Bronchial epithelial cell (primary cell): ENCODE data around the gene CHMP6. TPM values are rescaled to one million over a fixed set of nuclear protein-coding genes. Genes with fewer than 3 reads are reported as not detected.

ENCODE experiments used
- DNase-seq: peaks from one replicate; pipeline ENCODE4 v3.0.0-alpha.2; 2010; ENCODE audit warnings: low read depth
- FAIRE-seq: peaks from 2 replicates; lab custom pipeline; 2011; peaks lifted over from hg19 to GRCh38; lab: Jason Lieb, UNC
- H3K27me3 ChIP-seq: 2 replicates; pipeline ENCODE4 v1.5.1; 2011; ENCODE audit warnings: low read length; ENCODE audit not compliant: control insufficient read depth, insufficient read depth
- H3K36me3 ChIP-seq: 2 replicates; pipeline ENCODE4 v1.5.1; 2011; ENCODE audit warnings: low read length; ENCODE audit not compliant: control insufficient read depth, insufficient read depth
- H3K4me3 ChIP-seq: 2 replicates; pipeline ENCODE4 v1.5.1; 2011; ENCODE audit warnings: mild to moderate bottlenecking, low read depth, low read length, control low read depth
- total RNA-seq: library from RNA; depleted of rRNA; stranded (reverse); fragments of >200 nt; gene quantifications from 2 replicates; pipeline ENCODE4 v1.2.1, GENCODE V29; 2014
- TF ChIP-seq, protein P1 (sequence below): IDR thresholded peaks from 2 replicates; pipeline ENCODE4 v1.5.1; 2011; ENCODE audit warnings: mild to moderate bottlenecking, moderate library complexity, low read length, control low read depth, inconsistent platforms; ENCODE audit not compliant: insufficient read depth, severe bottlenecking

Gene CHMP6
- total RNA-seq, 1 donor from 2014 or later, result 5.8 TPM

GRCh38 chr17:80950466-80951120, 41.0 kb upstream of the CHMP6 start:
- no peak for FAIRE-seq
- no peak for DNase-seq
- peaks cover 7% of the 10 kb centered on the region for H3K36me3 ChIP-seq
- TF ChIP-seq, protein P1, sequence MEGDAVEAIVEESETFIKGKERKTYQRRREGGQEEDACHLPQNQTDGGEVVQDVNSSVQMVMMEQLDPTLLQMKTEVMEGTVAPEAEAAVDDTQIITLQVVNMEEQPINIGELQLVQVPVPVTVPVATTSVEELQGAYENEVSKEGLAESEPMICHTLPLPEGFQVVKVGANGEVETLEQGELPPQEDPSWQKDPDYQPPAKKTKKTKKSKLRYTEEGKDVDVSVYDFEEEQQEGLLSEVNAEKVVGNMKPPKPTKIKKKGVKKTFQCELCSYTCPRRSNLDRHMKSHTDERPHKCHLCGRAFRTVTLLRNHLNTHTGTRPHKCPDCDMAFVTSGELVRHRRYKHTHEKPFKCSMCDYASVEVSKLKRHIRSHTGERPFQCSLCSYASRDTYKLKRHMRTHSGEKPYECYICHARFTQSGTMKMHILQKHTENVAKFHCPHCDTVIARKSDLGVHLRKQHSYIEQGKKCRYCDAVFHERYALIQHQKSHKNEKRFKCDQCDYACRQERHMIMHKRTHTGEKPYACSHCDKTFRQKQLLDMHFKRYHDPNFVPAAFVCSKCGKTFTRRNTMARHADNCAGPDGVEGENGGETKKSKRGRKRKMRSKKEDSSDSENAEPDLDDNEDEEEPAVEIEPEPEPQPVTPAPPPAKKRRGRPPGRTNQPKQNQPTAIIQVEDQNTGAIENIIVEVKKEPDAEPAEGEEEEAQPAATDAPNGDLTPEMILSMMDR, result no peak
- no peaks in the 10 kb centered on the region for H3K27me3 ChIP-seq
- no peak overlapping the region for H3K4me3 ChIP-seq

- Histone ChIP-seq H3K27me3 (no peaks in the 10 kb centered on the region), H3K4me3 (no peak overlapping the region), H3K36me3 (peaks cover 6% of the 10 kb centered on the region)
- TF ChIP-seq, protein P1, result no peak
- peak; percentile 88 for FAIRE-seq
- no peak for DNase-seq
These were observed 40.2 kb upstream of the CHMP6 start for GRCh38 chr17:80951121-80952090.

DNA sequence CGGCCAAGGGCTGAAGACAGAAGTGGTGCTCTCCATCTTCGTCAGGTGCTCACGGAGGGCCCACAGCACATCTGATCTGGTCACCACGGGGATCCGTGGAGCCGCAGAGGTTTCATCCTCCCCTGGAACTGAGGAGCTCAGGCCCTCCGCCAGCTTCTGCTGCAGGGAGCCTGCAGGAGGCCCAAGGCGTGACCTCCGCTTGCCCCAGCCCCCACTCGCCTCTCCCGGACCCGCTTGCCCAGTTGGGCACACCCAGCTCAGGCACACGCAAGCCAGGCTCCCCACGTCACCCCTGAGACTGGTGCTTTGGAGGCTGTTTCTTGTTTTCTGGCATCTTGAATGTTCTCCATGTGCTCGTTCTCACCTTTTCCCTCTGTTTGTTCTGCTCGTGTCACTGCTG, 39.4 kb upstream of the CHMP6 start:
- DNase-seq (no peak), FAIRE-seq (no peak)
- TF ChIP-seq, protein P1, result no peak
- no peaks in the 10 kb centered on the region for H3K27me3 ChIP-seq
- peaks cover 5% of the 10 kb centered on the region for H3K36me3 ChIP-seq
- no peak overlapping the region for H3K4me3 ChIP-seq

- Histone ChIP-seq H3K27me3 (no peaks in the 10 kb centered on the region), H3K36me3 (peaks cover 3% of the 10 kb centered on the region), H3K4me3 (no peak overlapping the region)
- FAIRE-seq (no peak), DNase-seq (no peak)
- TF ChIP-seq, protein P1, result no peak
These were observed 37.9 kb upstream of the CHMP6 start for GRCh38 chr17:80953471-80954315.

DNA sequence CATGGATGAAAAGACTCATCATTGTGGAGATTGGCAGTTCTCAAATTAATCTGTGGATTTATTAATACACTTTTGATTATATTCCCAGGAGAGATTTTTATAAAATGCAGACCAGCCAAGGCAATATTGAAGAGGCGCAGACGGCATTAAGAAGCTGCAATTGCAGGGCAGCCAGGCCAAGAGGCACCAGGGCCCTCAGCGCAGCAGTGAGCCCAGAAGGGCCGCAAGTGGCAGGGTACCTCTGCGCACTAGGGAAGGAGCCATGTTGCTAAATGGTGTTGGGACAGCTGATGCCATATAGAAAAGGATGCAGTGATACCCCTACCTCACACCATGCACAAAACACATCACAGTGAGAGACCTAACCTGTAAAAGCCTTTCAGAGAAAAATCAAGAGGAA, 36.6 kb upstream of the CHMP6 start:
- no peak for DNase-seq
- no peak for FAIRE-seq
- TF ChIP-seq, protein P1, result no peak
- Histone ChIP-seq H3K36me3 (peaks cover 3% of the 10 kb centered on the region), H3K4me3 (no peak overlapping the region), H3K27me3 (no peaks in the 10 kb centered on the region)
